DND-41 (cell line): ENCODE measurements around the gene KDM1B.

Source experiments
- ATAC-seq: fragments of 200-7000 bp; cut with Tn5 transposase; 3 replicates; pipeline ENCODE4 v1.9.1; 2021; ENCODE audit warnings: low read depth; ENCODE audit not compliant: insufficient read depth
- DNase-seq: peaks from one replicate; pipeline ENCODE4 v3.0.0-alpha.2; 2020
- H2AFZ ChIP-seq: 2 replicates; pipeline ENCODE4 v1.6.0; 2012; ENCODE audit warnings: low read depth, low read length
- H3K27ac ChIP-seq: 2 replicates; pipeline ENCODE4 v1.5.1; 2012; ENCODE audit warnings: low read length, inconsistent platforms
- H3K27me3 ChIP-seq: fragments of 200-600 bp; sonication (generic); 2 replicates; pipeline ENCODE4 v1.6.0; 2012; ENCODE audit warnings: low read length, mild to moderate bottlenecking, inconsistent platforms; ENCODE audit not compliant: insufficient read depth, poor library complexity
- H3K36me3 ChIP-seq: 2 replicates; pipeline ENCODE4 v1.5.1; 2012; ENCODE audit warnings: low read length, inconsistent platforms; ENCODE audit not compliant: insufficient read depth
- H3K4me1 ChIP-seq: 2 replicates; pipeline ENCODE4 v1.5.1; 2012; ENCODE audit warnings: mild to moderate bottlenecking, low read length; ENCODE audit not compliant: insufficient read depth
- H3K4me2 ChIP-seq: 2 replicates; pipeline ENCODE4 v1.6.0; 2012; ENCODE audit warnings: mild to moderate bottlenecking, moderate library complexity, low read length, inconsistent platforms; ENCODE audit not compliant: insufficient read depth
- H3K4me3 ChIP-seq, 2 experiments: fragments of 200-600 bp in 1 of 2; shearing (Covaris generic) in 1 of 2; 2 replicates each; pipeline ENCODE4 v1.5.1; 2012 to 2016; ENCODE audit warnings: inconsistent platforms in 2 of 2, low read length in 2 of 2, mild to moderate bottlenecking in 2 of 2, low read depth in 1 of 2, moderate library complexity in 1 of 2
- H3K79me2 ChIP-seq: 2 replicates; pipeline ENCODE4 v1.6.0; 2012; ENCODE audit warnings: low read length, inconsistent platforms; ENCODE audit not compliant: insufficient read depth
- H3K9ac ChIP-seq: 2 replicates; pipeline ENCODE4 v1.6.0; 2012; ENCODE audit warnings: low read depth, mild to moderate bottlenecking, inconsistent platforms, low read length, moderate library complexity
- H3K9me3 ChIP-seq: 2 replicates; pipeline ENCODE4 v1.5.1; 2012; ENCODE audit warnings: low read length, moderate library complexity, mild to moderate bottlenecking, inconsistent platforms; ENCODE audit not compliant: insufficient read depth, severe bottlenecking
- H4K20me1 ChIP-seq: 2 replicates; pipeline ENCODE4 v1.6.0; 2012; ENCODE audit warnings: low read length; ENCODE audit not compliant: insufficient read depth
- CTCF ChIP-seq: IDR thresholded peaks from 2 replicates; pipeline ENCODE4 v1.5.1; 2012; ENCODE audit warnings: borderline replicate concordance, low read length, moderate library complexity, mild to moderate bottlenecking; ENCODE audit not compliant: poor library complexity, severe bottlenecking; ENCODE audit errors: extremely low read depth
- EZH2 ChIP-seq: IDR thresholded peaks from 3 replicates; pipeline ENCODE4 v1.6.1; 2012; ENCODE audit warnings: borderline replicate concordance, low read depth, mild to moderate bottlenecking, moderate library complexity, low read length, inconsistent platforms; ENCODE audit not compliant: severe bottlenecking

Gene KDM1B

GRCh38 chr6:18268066-18268465 is 112.8 kb downstream of the KDM1B start:
- Histone ChIP-seq H3K27ac (no peak overlapping the region), H3K36me3 (peaks cover 12% of the 10 kb centered on the region; the same call in 1 of the 2 replicates), H3K9me3 (peaks cover 11% of the 10 kb centered on the region), H3K4me1 (peaks cover 37% of the 10 kb centered on the region), H3K79me2 (peaks cover 27% of the 10 kb centered on the region), H3K9ac (no peak overlapping the region), H3K4me3 (no peak overlapping the region), H2AFZ (no peak overlapping the region), H3K4me2 (no peak overlapping the region; the same call in 1 of the 2 replicates), H4K20me1 (peaks cover 3% of the 10 kb centered on the region; the same call in 1 of the 2 replicates), H3K27me3 (no peaks in the 10 kb centered on the region)
- no peak for TF ChIP-seq CTCF
- no peak for TF ChIP-seq EZH2
- ATAC-seq (no peak), DNase-seq (no peak)

GRCh38 chr6:18269253-18269652 is 114.0 kb downstream of the KDM1B start:
- Histone ChIP-seq H3K4me2 (peak overlapping the region; percentile 53), H3K9me3 (peaks cover 11% of the 10 kb centered on the region), H3K27ac (no peak overlapping the region), H3K9ac (no peak overlapping the region), H3K4me1 (peaks cover 35% of the 10 kb centered on the region), H4K20me1 (no peaks in the 10 kb centered on the region; the same call in 1 of the 2 replicates), H3K79me2 (peaks cover 15% of the 10 kb centered on the region), H2AFZ (no peak overlapping the region), H3K4me3 (no peak overlapping the region), H3K27me3 (no peaks in the 10 kb centered on the region), H3K36me3 (peaks cover 7% of the 10 kb centered on the region; the same call in 1 of the 2 replicates)
- TF ChIP-seq CTCF (no peak), EZH2 (no peak)
- DNase-seq (peak; percentile 64), ATAC-seq (peak; percentile 77)

- no peaks in the 10 kb centered on the region; the same call in 1 of the 2 replicates for H4K20me1 ChIP-seq
- no peak for TF ChIP-seq EZH2
- no peak for TF ChIP-seq CTCF
- H3K9me3 ChIP-seq: peaks cover 11% of the 10 kb centered on the region
- H3K27ac ChIP-seq: no peak overlapping the region
- H3K79me2 ChIP-seq: peaks cover 11% of the 10 kb centered on the region
- no peak overlapping the region for H2AFZ ChIP-seq
- DNase-seq: no peak
- no peak for ATAC-seq
- no peak overlapping the region for H3K9ac ChIP-seq
- H3K4me1 ChIP-seq: peaks cover 35% of the 10 kb centered on the region
- no peaks in the 10 kb centered on the region for H3K27me3 ChIP-seq
- H3K4me2 ChIP-seq: peak overlapping the region; percentile 53
- no peak overlapping the region for H3K4me3 ChIP-seq
- H3K36me3 ChIP-seq: peaks cover 7% of the 10 kb centered on the region; the same call in 1 of the 2 replicates
These were observed 114.5 kb downstream of the KDM1B start for GRCh38 chr6:18269717-18270116.

- no peaks in the 10 kb centered on the region; the same call in 1 of the 2 replicates for H4K20me1 ChIP-seq
- H3K79me2 ChIP-seq: peaks cover 6% of the 10 kb centered on the region
- no peak overlapping the region for H3K4me3 ChIP-seq
- H3K27me3 ChIP-seq: no peaks in the 10 kb centered on the region
- H3K36me3 ChIP-seq: peaks cover 7% of the 10 kb centered on the region; the same call in 1 of the 2 replicates
- TF ChIP-seq CTCF (no peak), EZH2 (no peak)
- H3K9me3 ChIP-seq: peaks cover 10% of the 10 kb centered on the region
- H2AFZ ChIP-seq: no peak overlapping the region
- no peak overlapping the region for H3K27ac ChIP-seq
- H3K4me1 ChIP-seq: peaks cover 32% of the 10 kb centered on the region
- ATAC-seq (no peak), DNase-seq (no peak)
- 0 out of 2 replicates have a peak overlapping the region, but pooled peaks have one; percentile 53 for H3K4me2 ChIP-seq
- no peak overlapping the region for H3K9ac ChIP-seq
These were observed 115.0 kb downstream of the KDM1B start for GRCh38 chr6:18270216-18270615.
